H9 (cell line): ENCODE data around the gene POU3F3. TPM values are rescaled to one million over a fixed set of nuclear protein-coding genes. Genes with fewer than 3 reads are reported as not detected.

Experiments used
- DNase-seq: peaks from one replicate; pipeline ENCODE4 v3.0.0-alpha.2; 2017
- H2AFZ ChIP-seq: one replicate; pipeline ENCODE4 v1.6.1; 2013; ENCODE audit warnings: mild to moderate bottlenecking, low read length, control low read depth, moderate library complexity
- H2AK5ac ChIP-seq: 2 replicates; pipeline ENCODE4 v1.6.1; 2013; ENCODE audit warnings: low read length, control low read depth, mixed read lengths; ENCODE audit not compliant: insufficient read length
- H2BK120ac ChIP-seq: one replicate; pipeline ENCODE4 v1.6.1; 2013; ENCODE audit warnings: low read depth, mild to moderate bottlenecking, low read length, control low read depth, inconsistent platforms; ENCODE audit not compliant: poor library complexity, severe bottlenecking
- H2BK12ac ChIP-seq: 2 replicates; pipeline ENCODE4 v1.6.1; 2013; ENCODE audit warnings: low read length, control low read depth, mixed read lengths, low read depth; ENCODE audit not compliant: insufficient read length
- H2BK15ac ChIP-seq: 2 replicates; pipeline ENCODE4 v1.6.1; 2013; ENCODE audit warnings: low read depth, low read length, control low read depth
- H2BK20ac ChIP-seq: one replicate; pipeline ENCODE4 v1.6.1; 2013; ENCODE audit warnings: low read depth, mild to moderate bottlenecking, low read length, control low read depth, inconsistent platforms; ENCODE audit not compliant: poor library complexity, severe bottlenecking
- H2BK5ac ChIP-seq: 2 replicates; pipeline ENCODE4 v1.6.1; 2013; ENCODE audit warnings: low read length, control low read depth, mixed read lengths; ENCODE audit not compliant: insufficient read length
- H3K14ac ChIP-seq: 2 replicates; pipeline ENCODE4 v1.6.1; 2013; ENCODE audit warnings: low read length, control low read depth; ENCODE audit not compliant: insufficient read depth
- H3K18ac ChIP-seq: 2 replicates; pipeline ENCODE4 v1.6.1; 2013; ENCODE audit warnings: low read depth, mild to moderate bottlenecking, mixed read lengths, low read length, control low read depth; ENCODE audit not compliant: insufficient read length
- H3K23ac ChIP-seq: 2 replicates; pipeline ENCODE4 v1.6.1; 2013; ENCODE audit warnings: low read length, control low read depth, mixed read lengths, low read depth; ENCODE audit not compliant: insufficient read length
- H3K23me2 ChIP-seq: 2 replicates; pipeline ENCODE4 v1.6.1; 2013; ENCODE audit warnings: low read depth, mild to moderate bottlenecking, mixed read lengths, low read length, control low read depth; ENCODE audit not compliant: insufficient read length, poor library complexity, severe bottlenecking
- H3K27ac ChIP-seq: 2 replicates; pipeline ENCODE4 v1.5.1; 2013; ENCODE audit warnings: low read length, control low read depth, mixed read lengths, low read depth; ENCODE audit not compliant: insufficient read length
- H3K27me3 ChIP-seq: 2 replicates; pipeline ENCODE4 v1.6.1; 2013; ENCODE audit warnings: low read length, control low read depth, inconsistent platforms; ENCODE audit not compliant: insufficient read depth
- H3K4ac ChIP-seq: 2 replicates; pipeline ENCODE4 v1.6.1; 2013; ENCODE audit warnings: low read depth, mild to moderate bottlenecking, control low read depth, inconsistent platforms, low read length, moderate library complexity
- H3K4me1 ChIP-seq: 2 replicates; pipeline ENCODE4 v1.6.1; 2013; ENCODE audit warnings: low read length, control low read depth, inconsistent platforms; ENCODE audit not compliant: insufficient read depth
- H3K4me2 ChIP-seq: 2 replicates; pipeline ENCODE4 v1.6.1; 2013; ENCODE audit warnings: low read length, control low read depth, mixed read lengths; ENCODE audit not compliant: insufficient read length, insufficient read depth
- H3K56ac ChIP-seq: 2 replicates; pipeline ENCODE4 v1.6.1; 2013; ENCODE audit warnings: low read depth, mild to moderate bottlenecking, mixed read lengths, low read length, control low read depth; ENCODE audit not compliant: insufficient read length
- H3K79me1 ChIP-seq: 2 replicates; pipeline ENCODE4 v1.6.1; 2013; ENCODE audit warnings: low read depth, mild to moderate bottlenecking, moderate library complexity, low read length, control low read depth, inconsistent platforms; ENCODE audit not compliant: insufficient read depth, poor library complexity, severe bottlenecking
- H3K79me2 ChIP-seq: 2 replicates; pipeline ENCODE4 v1.6.1; 2013; ENCODE audit warnings: low read length, control low read depth, inconsistent platforms; ENCODE audit not compliant: insufficient read depth
- H3K9ac ChIP-seq: 2 replicates; pipeline ENCODE4 v1.6.1; 2013; ENCODE audit warnings: low read length, control low read depth, mixed read lengths; ENCODE audit not compliant: insufficient read length; ENCODE audit errors: extremely low read depth
- H3K9me3 ChIP-seq: one replicate; pipeline ENCODE4 v1.6.1; 2013; ENCODE audit warnings: low read depth, low read length, inconsistent platforms; ENCODE audit not compliant: control insufficient read depth
- H3T11ph ChIP-seq: one replicate; pipeline ENCODE4 v1.6.1; 2013; ENCODE audit warnings: mild to moderate bottlenecking, low read length, control low read depth, inconsistent platforms
- H4K20me1 ChIP-seq: one replicate; pipeline ENCODE4 v1.6.1; 2013; ENCODE audit not compliant: control insufficient read depth, insufficient read length, insufficient read depth
- H4K5ac ChIP-seq: 2 replicates; pipeline ENCODE4 v1.6.1; 2013; ENCODE audit warnings: low read depth, mild to moderate bottlenecking, mixed read lengths, low read length, control low read depth; ENCODE audit not compliant: insufficient read length
- H4K8ac ChIP-seq: replicated peaks from 2 replicates; pipeline ENCODE4 v1.6.1; 2013; ENCODE audit warnings: low read length, control low read depth, mixed read lengths, low read depth; ENCODE audit not compliant: insufficient read length
- H4K91ac ChIP-seq: 2 replicates; pipeline ENCODE4 v1.6.1; 2013; ENCODE audit warnings: low read depth, mild to moderate bottlenecking, moderate library complexity, mixed read lengths, low read length, control low read depth; ENCODE audit not compliant: insufficient read length
- H3K27ac Mint-ChIP-seq, 3 experiments: 2 replicates in 2 of 3; 3 replicates in 1 of 3; pipeline ENCODE4 v1.8.0; 2020 to 2021; ENCODE audit warnings: mixed read lengths in 3 of 3, mild to moderate bottlenecking in 1 of 3, moderate library complexity in 1 of 3
- H3K27me3 Mint-ChIP-seq: 2 replicates; pipeline ENCODE4 v1.8.0; 2021; ENCODE audit warnings: low read depth, mild to moderate bottlenecking, moderate library complexity, mixed read lengths
- H3K36me3 Mint-ChIP-seq, 3 experiments: 2 replicates in 2 of 3; 3 replicates in 1 of 3; pipeline ENCODE4 v1.8.0; 2020 to 2021; ENCODE audit warnings: low read depth in 3 of 3, mixed read lengths in 3 of 3; ENCODE audit not compliant: insufficient read depth in 1 of 3
- H3K4me1 Mint-ChIP-seq, 2 experiments: 2 replicates each; pipeline ENCODE4 v1.8.0; 2020; ENCODE audit warnings: mixed read lengths in 2 of 2
- H3K4me3 Mint-ChIP-seq, 2 experiments: 2 replicates in 1 of 2; 3 replicates in 1 of 2; pipeline ENCODE4 v1.8.0; 2020 to 2021; ENCODE audit warnings: mild to moderate bottlenecking in 2 of 2, mixed read lengths in 2 of 2, moderate library complexity in 1 of 2
- H3K9me3 Mint-ChIP-seq, 2 experiments: 2 replicates in 1 of 2; 3 replicates in 1 of 2; pipeline ENCODE4 v1.8.0; 2020; ENCODE audit warnings: mild to moderate bottlenecking in 2 of 2, mixed read lengths in 2 of 2, moderate library complexity in 1 of 2
- CTCF ChIP-seq: fragments of 200-600 bp; sonication (generic); conservative IDR thresholded peaks from 3 replicates; pipeline ENCODE4 v1.8.0; 2021; ENCODE audit warnings: antibody characterized with exemption, mild to moderate bottlenecking
- WGBS: extraction: QIAGEN DNeasy Blood & Tissue Kit; methylation state at CpG from one replicate; pipeline ENCODE4 v1.1.7; 2013; ENCODE audit warnings: missing lambda C conversion rate, low lambda C conversion rate, mixed read lengths; ENCODE audit not compliant: insufficient read length; ENCODE audit errors: extremely low coverage; 5-methylcytosine and 5-hydroxymethylcytosine counted together
- total RNA-seq: library from RNA; stranded (reverse); gene quantifications from 2 replicates; pipeline ENCODE4 v1.2.1, GENCODE V29; 2021

Gene POU3F3
- total RNA-seq, 1 experiment from 2014 or later, result not detected

- H3K27me3 Mint-ChIP-seq, result peaks cover 88% of the 10 kb centered on the region
- H3K4me2 ChIP-seq, result no peak overlapping the region
- no peak overlapping the region for H3K56ac ChIP-seq
- no peak overlapping the region for H3K27ac Mint-ChIP-seq
- no peak overlapping the region for H3K23ac ChIP-seq
- H4K91ac ChIP-seq, result no peak overlapping the region
- H3K9ac ChIP-seq, result no peak overlapping the region
- H3K4me3 Mint-ChIP-seq, result no peak overlapping the region
- H2AFZ ChIP-seq, result no peak overlapping the region
- H3K36me3 Mint-ChIP-seq, result no peaks in the 10 kb centered on the region; a peak in 2 of 7 replicates
- H4K20me1 ChIP-seq, result no peaks in the 10 kb centered on the region
- H3K27ac ChIP-seq, result no peak overlapping the region
- no peaks in the 10 kb centered on the region for H3K79me2 ChIP-seq
- no peaks in the 10 kb centered on the region for H3K9me3 ChIP-seq
- no peak overlapping the region for H2BK120ac ChIP-seq
- H3K27me3 ChIP-seq, result peaks cover 76% of the 10 kb centered on the region
- no peak overlapping the region for H4K5ac ChIP-seq
- H3K79me1 ChIP-seq, result no peaks in the 10 kb centered on the region
- H3K9me3 Mint-ChIP-seq, result peaks cover 3 to 22% of the 10 kb centered on the region in 2 experiments; a peak in 4 of 5 replicates
- peaks cover 27 to 52% of the 10 kb centered on the region in 2 experiments for H3K4me1 Mint-ChIP-seq
- H3T11ph ChIP-seq, result no peak overlapping the region
- DNase-seq, result no peak
- no peak overlapping the region for H4K8ac ChIP-seq
- no peaks in the 10 kb centered on the region for H3K4me1 ChIP-seq
- no peak overlapping the region for H3K4ac ChIP-seq
- no peak overlapping the region for H2BK12ac ChIP-seq
- no peak overlapping the region for H2BK5ac ChIP-seq
- no peak overlapping the region for H2BK20ac ChIP-seq
- peaks cover 11% of the 10 kb centered on the region for H3K23me2 ChIP-seq
- WGBS, result no CpG with 5 or more reads among the region's 5 CpGs
- no peak overlapping the region for H3K14ac ChIP-seq
- TF ChIP-seq CTCF, result no peak
- H2BK15ac ChIP-seq, result no peak overlapping the region
- no peak overlapping the region for H3K18ac ChIP-seq
- H2AK5ac ChIP-seq, result no peak overlapping the region
These were observed 5.4 kb downstream of the POU3F3 start for GRCh38 chr2:104859291-104859765.
